Upper lobe of left lung (tissue), 6 donors: Measurements from ENCODE around the gene C10orf88. TPM values are rescaled to one million over a fixed set of nuclear protein-coding genes. Genes with fewer than 3 reads are reported as not detected.

Source experiments
- ATAC-seq, 2 donors: fragments of 200-7000 bp; cut with Tn5 transposase; one replicate each; pipeline ENCODE4 v1.9.1; 2022; ENCODE audit warnings: mild to moderate bottlenecking in 2 of 2, moderate library complexity in 2 of 2; ENCODE audit not compliant: low FRiP score in 2 of 2
- DNase-seq, 2 donors: peaks; one replicate each; pipeline ENCODE4 v3.0.0-alpha.2; 2019 to 2020
- H3K27ac ChIP-seq, 4 donors: fragments of 200-600 bp; sonication (generic); one replicate each; pipeline ENCODE4 v1.5.1; 2016 to 2019
- H3K27me3 ChIP-seq, 4 donors: fragments of 200-600 bp; sonication (generic); one replicate each; pipeline ENCODE4 v1.5.1; 2017 to 2019
- H3K36me3 ChIP-seq, 4 donors: fragments of 200-600 bp; sonication (generic); one replicate each; pipeline ENCODE4 v1.5.1; 2016 to 2019
- H3K4me1 ChIP-seq, 4 donors: fragments of 200-600 bp; sonication (generic); one replicate each; pipeline ENCODE4 v1.5.1; 2018 to 2019
- H3K4me3 ChIP-seq, 4 donors: fragments of 200-600 bp; sonication (generic); one replicate each; pipeline ENCODE4 v1.5.1; 2017 to 2019; ENCODE audit warnings: mild to moderate bottlenecking in 2 of 4, moderate library complexity in 1 of 4
- H3K9me3 ChIP-seq, 4 donors: fragments of 200-600 bp; sonication (generic); one replicate each; pipeline ENCODE4 v1.5.1; 2018 to 2019
- CTCF ChIP-seq, 6 experiments: fragments of 450-650 bp in 4 of 6; fragments of 200-600 bp in 2 of 6; sonication (generic) in 2 of 6; IDR thresholded peaks; one replicate each; pipeline ENCODE4 v1.5.1; 2016 to 2019; ENCODE audit warnings: antibody characterized with exemption in 6 of 6
- EP300 ChIP-seq, 4 donors: sonication (generic); formaldehyde crosslinking; IDR thresholded peaks; one replicate each; pipeline ENCODE4 v1.5.1; 2017; ENCODE audit warnings: antibody characterized with exemption in 4 of 4, control low read depth in 2 of 4
- POLR2A ChIP-seq, 4 donors: fragments of 450-650 bp; IDR thresholded peaks; one replicate each; pipeline ENCODE4 v1.5.1; 2016 to 2017; ENCODE audit warnings: antibody characterized with exemption in 4 of 4, mild to moderate bottlenecking in 2 of 4
- POLR2AphosphoS5 ChIP-seq, 2 donors: sonication (generic); formaldehyde crosslinking; IDR thresholded peaks; one replicate each; pipeline ENCODE4 v1.5.1; 2017; ENCODE audit warnings: antibody characterized with exemption in 2 of 2
- WGBS, 2 donors: methylation state at CpG; one replicate each; pipeline ENCODE4 v1.1.5; 2017 to 2018; 5-methylcytosine and 5-hydroxymethylcytosine counted together
- total RNA-seq, 6 donors: library from RNA; depleted of rRNA in 4 of 6; stranded (reverse); fragments of >200 nt in 4 of 6; gene quantifications; one replicate each; pipeline versions ENCODE4 v1.1.0 to v1.2.1, GENCODE V29; 2016 to 2021
- donor health status: DM: no; HTN: no; CAD: no; lungs with moderate emphysema.
- donor health status: DM: no; HTN: yes; CAD: no; lungs with severe emphysema.

C10orf88 gene
- total RNA-seq, 6 donors from 2014 or later, result 3.9 to 8.8 (median 5.4) TPM

- no peak overlapping the region for H3K4me3 ChIP-seq
- H3K4me1 ChIP-seq, result no peaks in the 10 kb centered on the region
- TF ChIP-seq EP300 (IDR thresholded peaks at IDR 0.05), result no peak
- no peak for TF ChIP-seq POLR2A (IDR thresholded peaks at IDR 0.05)
- no peak for TF ChIP-seq POLR2AphosphoS5 (IDR thresholded peaks at IDR 0.05)
- no peak for TF ChIP-seq CTCF (IDR thresholded peaks at IDR 0.05)
- WGBS, 2 donors, result 96 to 97% methylated on average over 1 of the region's 1 CpG
- no peak overlapping the region for H3K27ac ChIP-seq
- H3K27me3 ChIP-seq, result no peaks in the 10 kb centered on the region
- no peak for ATAC-seq
- peaks cover 3 to 38% (median 14%) of the 10 kb centered on the region in 4 donors for H3K36me3 ChIP-seq
- DNase-seq, result no peak
- no peaks in the 10 kb centered on the region for H3K9me3 ChIP-seq
These were observed 14.7 kb downstream of the C10orf88 start for GRCh38 chr10:122939133-122939855.

GRCh38 chr10:122931088-122931906 is 22.7 kb downstream of the C10orf88 start:
- no peak for ATAC-seq
- H3K27ac ChIP-seq, result no peak overlapping the region
- H3K27me3 ChIP-seq, result no peaks in the 10 kb centered on the region
- DNase-seq, result no peak
- no peaks in the 10 kb centered on the region for H3K4me1 ChIP-seq
- no peaks in the 10 kb centered on the region for H3K9me3 ChIP-seq
- no peak overlapping the region for H3K4me3 ChIP-seq
- H3K36me3 ChIP-seq, result peaks cover 0 to 12% (median 0%) of the 10 kb centered on the region in 4 donors
- TF ChIP-seq CTCF (IDR thresholded peaks at IDR 0.05) (no peak), EP300 (IDR thresholded peaks at IDR 0.05) (no peak), POLR2AphosphoS5 (IDR thresholded peaks at IDR 0.05) (no peak), POLR2A (IDR thresholded peaks at IDR 0.05) (no peak)
- WGBS, 2 donors, result 67 to 69% methylated on average over 6 of the region's 6 CpGs

GRCh38 chr10:122930140-122930539 is 23.9 kb downstream of the C10orf88 start:
- ATAC-seq (no peak), DNase-seq (no peak)
- no peaks in the 10 kb centered on the region for H3K27me3 ChIP-seq
- no peaks in the 10 kb centered on the region for H3K9me3 ChIP-seq
- H3K4me1 ChIP-seq, result no peaks in the 10 kb centered on the region
- 100% methylated on average over 1 of the region's 1 CpG for WGBS, 2 donors
- no peak overlapping the region for H3K27ac ChIP-seq
- peaks cover 0 to 7% (median 0%) of the 10 kb centered on the region in 4 donors for H3K36me3 ChIP-seq
- H3K4me3 ChIP-seq, result no peak overlapping the region
- TF ChIP-seq EP300 (IDR thresholded peaks at IDR 0.05), result no peak
- TF ChIP-seq POLR2AphosphoS5 (IDR thresholded peaks at IDR 0.05), result no peak
- TF ChIP-seq CTCF (IDR thresholded peaks at IDR 0.05), result no peak
- TF ChIP-seq POLR2A (IDR thresholded peaks at IDR 0.05), result no peak

- no peaks in the 10 kb centered on the region for H3K36me3 ChIP-seq
- DNase-seq (no peak), ATAC-seq (peak in 1 of 2 donors; percentile 26)
- H3K4me1 ChIP-seq, result no peaks in the 10 kb centered on the region
- 86% methylated on average over 2 of the region's 2 CpGs; no CpG with 5 or more reads in 1 of the 2 donors for WGBS, 2 donors
- no peak overlapping the region for H3K27ac ChIP-seq
- H3K4me3 ChIP-seq, result no peak overlapping the region
- H3K9me3 ChIP-seq, result no peaks in the 10 kb centered on the region
- TF ChIP-seq POLR2AphosphoS5 (IDR thresholded peaks at IDR 0.05), result no peak
- no peak for TF ChIP-seq CTCF (IDR thresholded peaks at IDR 0.05)
- TF ChIP-seq POLR2A (IDR thresholded peaks at IDR 0.05), result no peak
- TF ChIP-seq EP300 (IDR thresholded peaks at IDR 0.05), result no peak
- H3K27me3 ChIP-seq, result no peaks in the 10 kb centered on the region
These were observed 38.3 kb downstream of the C10orf88 start for GRCh38 chr10:122915700-122916099.
